HepG2 (cell line): ENCODE measurements around the gene MGMT. TPM values are rescaled to one million over a fixed set of nuclear protein-coding genes. Genes with fewer than 3 reads are reported as not detected.

ENCODE experiments used
- ATAC-seq: fragments of 200-7000 bp; cut with Tn5 transposase; 3 replicates; pipeline ENCODE4 v1.9.1; 2020; ENCODE audit warnings: mild to moderate bottlenecking, moderate library complexity
- BruUV-seq: library from RNA; stranded (reverse); fragments of 400-500 nt; replicated peaks from 2 replicates; lab custom pipeline; 2021; lab: Mats Ljungman, UMichigan
- CTCF ChIA-PET: fragments of 300-600 bp; formaldehyde crosslinking; extraction: SDS; loops from one replicate; lab custom pipeline; 2021; ENCODE audit warnings: low total read pairs, inconsistent platforms, low intra/inter-chr PET ratio; lab: Yijun Ruan, JAX
- POLR2A ChIA-PET: fragments of 350-600 bp; sonication (Branson Sonifier 250); formaldehyde crosslinking; loops from one replicate; lab custom pipeline; 2020; ENCODE audit warnings: antibody characterized with exemption, inconsistent platforms; lab: Yijun Ruan, JAX
- DNase-seq: peaks from one replicate; pipeline ENCODE4 v3.0.0-alpha.2; 2015; ENCODE audit warnings: low spot score
- FAIRE-seq: peaks from 3 replicates; lab custom pipeline; 2011; peaks lifted over from hg19 to GRCh38; lab: Jason Lieb, UNC
- H2AFZ ChIP-seq: one replicate; pipeline ENCODE4 v1.6.1; 2011; ENCODE audit warnings: low read length, inconsistent platforms
- H3K27ac ChIP-seq: fragments of 300-600 bp; 3 replicates; pipeline ENCODE4 v1.8.0; 2011; ENCODE audit warnings: mixed run types, mild to moderate bottlenecking, mixed read lengths, low read length, inconsistent platforms; ENCODE audit not compliant: insufficient read depth; ENCODE audit errors: extremely low read length
- H3K27me3 ChIP-seq, 2 experiments: fragments of 200-600 bp in 1 of 2; 2 replicates in 1 of 2; 3 replicates in 1 of 2; pipeline versions ENCODE4 v1.6.0 to v1.8.0; 2011; ENCODE audit warnings: low read length in 2 of 2, mild to moderate bottlenecking in 2 of 2, moderate library complexity in 2 of 2, inconsistent platforms in 1 of 2; ENCODE audit not compliant: insufficient read depth in 2 of 2, control insufficient read depth in 1 of 2
- H3K36me3 ChIP-seq, 2 experiments: fragments of 200-600 bp in 1 of 2; replicated peaks in 1 of 2; 2 replicates in 1 of 2; 3 replicates in 1 of 2; pipeline versions ENCODE4 v1.5.1 to v1.8.0; 2011; ENCODE audit warnings: low read length in 2 of 2, inconsistent platforms in 1 of 2; ENCODE audit not compliant: insufficient read depth in 2 of 2, control insufficient read depth in 1 of 2
- H3K4me1 ChIP-seq: 2 replicates; pipeline ENCODE4 v1.5.1; 2012; ENCODE audit warnings: low read length, inconsistent platforms; ENCODE audit not compliant: insufficient read depth
- H3K4me2 ChIP-seq: 2 replicates; pipeline ENCODE4 v1.6.0; 2011; ENCODE audit warnings: low read depth, low read length, inconsistent platforms
- H3K4me3 ChIP-seq, 3 experiments: fragments of 200-600 bp in 1 of 3; sonication (generic), shearing (Covaris generic) in 1 of 3; replicated peaks in 1 of 3; 2 replicates each; pipeline ENCODE4 v1.5.1; 2011 to 2016; ENCODE audit warnings: low read length in 3 of 3, inconsistent platforms in 2 of 3, low read depth in 2 of 3, mild to moderate bottlenecking in 2 of 3, control low read depth in 1 of 3, mixed read lengths in 1 of 3; ENCODE audit not compliant: insufficient read depth in 1 of 3
- H3K79me2 ChIP-seq: one replicate; pipeline ENCODE4 v1.6.1; 2011; ENCODE audit warnings: low read length, inconsistent platforms; ENCODE audit not compliant: insufficient read depth
- H3K9ac ChIP-seq: 2 replicates; pipeline ENCODE4 v1.6.0; 2011; ENCODE audit warnings: mild to moderate bottlenecking, low read depth, low read length, inconsistent platforms; ENCODE audit not compliant: insufficient read depth
- H3K9me3 ChIP-seq: 2 replicates; pipeline ENCODE4 v1.5.1; 2012; ENCODE audit warnings: mild to moderate bottlenecking, low read length
- H4K20me1 ChIP-seq: 2 replicates; pipeline ENCODE4 v1.6.0; 2011; ENCODE audit warnings: inconsistent platforms, mild to moderate bottlenecking, low read length, moderate library complexity; ENCODE audit not compliant: insufficient read depth
- FOXJ3 ChIP-seq: sonication (generic); formaldehyde crosslinking; IDR thresholded peaks from 2 replicates; pipeline ENCODE4 v1.4.0; 2020; ENCODE audit warnings: missing genetic modification reagents, mild to moderate bottlenecking, borderline replicate concordance
- GLMP ChIP-seq: sonication (generic); formaldehyde crosslinking; IDR thresholded peaks from 2 replicates; pipeline ENCODE4 v1.9.0; 2021; ENCODE audit warnings: missing genetic modification reagents, mild to moderate bottlenecking, borderline replicate concordance
- PHF8 ChIP-seq: sonication (generic); formaldehyde crosslinking; IDR thresholded peaks from 2 replicates; pipeline ENCODE4 v1.5.0; 2020; ENCODE audit warnings: missing genetic modification reagents
- ZNF317 ChIP-seq: sonication (generic); formaldehyde crosslinking; IDR thresholded peaks from 2 replicates; pipeline ENCODE4 v1.5.0; 2020; ENCODE audit warnings: mild to moderate bottlenecking, missing genetic modification reagents
- WGBS: methylation state at CpG from one replicate; pipeline ENCODE4 v1.1.6; 2017; ENCODE audit warnings: low lambda C conversion rate; 5-methylcytosine and 5-hydroxymethylcytosine counted together
- in situ Hi-C: cut with HindIII; loops from 2 replicates; pipeline ENCODE4 v1.10.0; 2017; ENCODE audit warnings: low pct_unique_long_range_greater_than_20kb; ENCODE audit not compliant: extremely low pct_ligation_motif_present
- intact Hi-C: fragments of 100-400 bp; cut with micrococcal nuclease; formaldehyde crosslinking; loops from one replicate; pipeline ENCODE4 v1.10.0; 2022; ENCODE audit not compliant: unreplicated experiment
- polyA plus RNA-seq, 8 experiments: library from polyadenylated mRNA; depleted of rRNA in 3 of 8; stranded (reverse) in 7 of 8; unstranded in 1 of 8; fragments of >200 nt; fragmentation: Illumina TruSeq in 4 of 8; extraction: Trizol in 4 of 8; gene quantifications; 2 replicates each; pipeline versions ENCODE4 v1.2.1 to v1.2.3, GENCODE V29; 2011 to 2016; ENCODE audit warnings: low read depth in 4 of 8, missing spikeins in 1 of 8, mixed read lengths in 1 of 8; ENCODE audit not compliant: insufficient read depth in 1 of 8
- total RNA-seq, 5 experiments: library from RNA; depleted of rRNA; stranded (reverse); fragments of >200 nt; fragmentation: Illumina TruSeq; extraction: Trizol; gene quantifications; 2 replicates each; pipeline ENCODE4 v1.2.3, GENCODE V29; 2016; ENCODE audit warnings: low read depth in 1 of 5
- TF ChIP-seq, protein P1 (sequence below): sonication (generic); formaldehyde crosslinking; IDR thresholded peaks from 2 replicates; pipeline ENCODE4 v1.8.1; 2023; ENCODE audit warnings: mild to moderate bottlenecking, missing genetic modification reagents, borderline replicate concordance

MGMT gene
- total and polyA plus RNA-seq, 2 of the 13 experiments (the other 11 are each of a cell fraction or from before 2014, with no cell fraction given): 12.0 to 19.5 TPM

GRCh38 chr10:129583831-129584230, 116.8 kb downstream of the MGMT start:
- intact Hi-C loops (no loop called here), in situ Hi-C loops (no loop called here)
- Histone ChIP-seq H3K9ac (no peak overlapping the region), H2AFZ (no peak overlapping the region), H4K20me1 (no peaks in the 10 kb centered on the region), H3K36me3 (no peaks in the 10 kb centered on the region), H3K4me3 (no peak overlapping the region), H3K27ac (no peak overlapping the region), H3K79me2 (no peaks in the 10 kb centered on the region), H3K4me2 (no peak overlapping the region), H3K9me3 (peaks cover 50% of the 10 kb centered on the region), H3K4me1 (no peaks in the 10 kb centered on the region), H3K27me3 (no peaks in the 10 kb centered on the region; a peak in 1 of 5 replicates)
- no peak for ATAC-seq
- no peak for TF ChIP-seq PHF8 (CRISPR knock-in tag)
- TF ChIP-seq FOXJ3 (CRISPR knock-in tag): no peak
- TF ChIP-seq GLMP (CRISPR knock-in tag): no peak
- WGBS: 83% methylated on average over 8 of the region's 8 CpGs
- DNase-seq: no peak
- no peak for FAIRE-seq
- ChIA-PET POLR2A (no interaction called here), CTCF (no interaction called here)
- BruUV-seq: no TSS peak

GRCh38 chr10:129586898-129587443, 119.9 kb downstream of the MGMT start:
- no TSS peak for BruUV-seq

More at GRCh38 chr10:129586898-129587443, 119.9 kb downstream of the MGMT start:
- Histone ChIP-seq H2AFZ (no peak overlapping the region), H3K27ac (no peak overlapping the region), H3K9me3 (peaks cover 57% of the 10 kb centered on the region), H3K36me3 (no peaks in the 10 kb centered on the region), H3K4me1 (no peaks in the 10 kb centered on the region), H3K4me3 (no peak overlapping the region), H4K20me1 (no peaks in the 10 kb centered on the region), H3K27me3 (no peaks in the 10 kb centered on the region), H3K4me2 (no peak overlapping the region), H3K79me2 (no peaks in the 10 kb centered on the region), H3K9ac (no peak overlapping the region)
- intact Hi-C loops (no loop called here), in situ Hi-C loops (no loop called here)
- POLR2A ChIA-PET: no interaction called here
- no peak for DNase-seq
- 80% methylated on average over 2 of the region's 2 CpGs for WGBS
- no peak for FAIRE-seq
- ATAC-seq: no peak
- TF ChIP-seq, protein P1, sequence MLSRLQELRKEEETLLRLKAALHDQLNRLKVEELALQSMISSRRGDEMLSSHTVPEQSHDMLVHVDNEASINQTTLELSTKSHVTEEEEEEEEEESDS (CRISPR knock-in tag): no peak
- peak; percentile 100 for TF ChIP-seq ZNF317 (CRISPR knock-in tag)
- CTCF ChIA-PET: no interaction called here
